GM12872 (cell line): ENCODE data around the gene WRNIP1.

ENCODE experiments used
- TF ChIP-seq, protein P1 (sequence below): IDR thresholded peaks from 3 replicates; pipeline ENCODE4 v1.5.1; 2011; ENCODE audit warnings: low read depth, mild to moderate bottlenecking, low read length, moderate library complexity; ENCODE audit not compliant: insufficient read depth

Gene WRNIP1

DNA sequence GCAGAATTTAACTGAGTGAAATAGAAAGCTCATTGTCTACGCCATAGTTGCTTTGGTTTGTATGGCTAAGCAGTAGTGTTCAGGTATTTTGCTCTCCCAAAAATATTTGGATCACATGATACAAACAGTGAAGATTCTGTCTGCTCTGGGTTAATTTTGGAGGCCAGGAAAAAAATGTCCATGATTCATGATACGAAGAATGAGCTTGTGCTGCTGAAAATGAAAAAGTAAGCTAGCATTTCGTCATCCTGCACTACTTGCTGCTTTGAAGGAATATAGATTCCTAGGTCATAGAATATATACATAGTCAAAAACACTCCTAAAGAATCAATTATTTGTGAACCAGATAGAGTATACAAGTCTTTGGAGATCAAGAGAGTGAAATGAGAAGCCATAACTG is 8.3 kb downstream of the WRNIP1 start:
- TF ChIP-seq, protein P1, sequence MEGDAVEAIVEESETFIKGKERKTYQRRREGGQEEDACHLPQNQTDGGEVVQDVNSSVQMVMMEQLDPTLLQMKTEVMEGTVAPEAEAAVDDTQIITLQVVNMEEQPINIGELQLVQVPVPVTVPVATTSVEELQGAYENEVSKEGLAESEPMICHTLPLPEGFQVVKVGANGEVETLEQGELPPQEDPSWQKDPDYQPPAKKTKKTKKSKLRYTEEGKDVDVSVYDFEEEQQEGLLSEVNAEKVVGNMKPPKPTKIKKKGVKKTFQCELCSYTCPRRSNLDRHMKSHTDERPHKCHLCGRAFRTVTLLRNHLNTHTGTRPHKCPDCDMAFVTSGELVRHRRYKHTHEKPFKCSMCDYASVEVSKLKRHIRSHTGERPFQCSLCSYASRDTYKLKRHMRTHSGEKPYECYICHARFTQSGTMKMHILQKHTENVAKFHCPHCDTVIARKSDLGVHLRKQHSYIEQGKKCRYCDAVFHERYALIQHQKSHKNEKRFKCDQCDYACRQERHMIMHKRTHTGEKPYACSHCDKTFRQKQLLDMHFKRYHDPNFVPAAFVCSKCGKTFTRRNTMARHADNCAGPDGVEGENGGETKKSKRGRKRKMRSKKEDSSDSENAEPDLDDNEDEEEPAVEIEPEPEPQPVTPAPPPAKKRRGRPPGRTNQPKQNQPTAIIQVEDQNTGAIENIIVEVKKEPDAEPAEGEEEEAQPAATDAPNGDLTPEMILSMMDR: no peak

DNA sequence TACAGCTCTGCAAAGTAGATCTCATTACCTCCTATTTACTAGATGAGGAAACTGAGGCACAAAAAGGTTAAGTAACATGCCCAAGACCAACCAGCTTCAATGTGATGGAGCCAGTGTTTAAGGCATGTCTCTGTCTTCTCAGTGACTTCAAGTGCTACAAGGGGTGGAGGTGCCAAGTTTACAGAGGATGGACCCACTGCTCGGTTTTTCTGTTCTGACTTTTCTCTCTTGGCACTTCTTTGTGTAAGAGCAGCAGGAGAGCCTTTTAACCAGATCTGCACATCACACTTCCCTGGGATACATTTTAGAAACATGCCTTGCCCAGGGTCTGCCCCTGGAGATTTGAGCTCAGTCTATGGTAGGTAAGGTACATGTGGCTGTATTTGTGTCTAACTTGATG is 9.8 kb downstream of the WRNIP1 start:
- TF ChIP-seq, protein P1: no peak

DNA sequence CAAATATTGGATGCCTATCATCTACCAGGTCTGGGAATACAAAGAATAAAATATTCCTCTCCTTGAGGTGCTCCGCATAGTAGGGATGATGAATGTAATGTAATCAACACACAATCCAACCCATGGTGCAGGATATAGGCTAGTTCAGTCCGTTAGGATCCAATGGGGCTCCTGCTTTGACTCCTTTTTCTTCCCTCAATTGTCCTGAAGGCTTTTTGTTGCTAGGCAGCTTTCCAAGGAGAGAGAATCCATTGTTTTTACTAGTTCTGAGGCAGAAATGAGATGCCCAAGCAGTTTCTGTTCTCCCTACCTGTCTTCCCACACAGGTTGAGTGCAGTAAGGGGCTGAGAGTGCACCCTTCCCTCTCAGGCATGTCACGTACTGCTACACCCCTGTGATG is 12.1 kb downstream of the WRNIP1 start:
- TF ChIP-seq, protein P1: no peak

DNA sequence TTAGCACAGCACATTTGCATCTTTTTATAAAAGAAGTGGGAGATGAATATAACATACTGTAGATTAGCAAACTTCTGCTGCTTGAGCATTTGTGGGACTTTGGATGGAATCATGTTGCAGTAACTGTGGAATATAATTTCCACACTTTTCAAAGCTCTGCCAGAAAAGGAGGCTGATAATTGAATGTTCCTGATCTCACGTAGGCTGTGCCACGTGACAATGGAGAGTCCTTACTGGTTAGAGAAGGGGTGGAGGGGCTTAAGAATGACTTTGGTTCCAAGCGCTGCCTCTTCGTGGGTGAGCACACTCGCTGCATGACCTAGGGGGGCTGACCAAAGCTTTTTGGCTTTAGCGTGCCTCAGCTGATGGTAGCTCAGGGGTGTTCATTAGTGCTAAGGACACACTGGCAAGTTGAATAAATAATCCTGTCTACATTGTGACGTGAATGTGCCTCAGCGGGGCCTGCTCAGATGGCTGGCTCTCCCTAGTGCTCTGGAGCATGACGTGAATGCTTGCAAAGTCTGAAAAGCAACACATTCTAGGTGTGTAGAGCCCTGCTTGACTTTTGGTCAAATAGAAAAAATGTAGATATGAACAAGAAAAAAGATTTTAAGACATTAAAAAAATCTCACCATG is 15.0 kb downstream of the WRNIP1 start:
- TF ChIP-seq, protein P1: no peak

DNA sequence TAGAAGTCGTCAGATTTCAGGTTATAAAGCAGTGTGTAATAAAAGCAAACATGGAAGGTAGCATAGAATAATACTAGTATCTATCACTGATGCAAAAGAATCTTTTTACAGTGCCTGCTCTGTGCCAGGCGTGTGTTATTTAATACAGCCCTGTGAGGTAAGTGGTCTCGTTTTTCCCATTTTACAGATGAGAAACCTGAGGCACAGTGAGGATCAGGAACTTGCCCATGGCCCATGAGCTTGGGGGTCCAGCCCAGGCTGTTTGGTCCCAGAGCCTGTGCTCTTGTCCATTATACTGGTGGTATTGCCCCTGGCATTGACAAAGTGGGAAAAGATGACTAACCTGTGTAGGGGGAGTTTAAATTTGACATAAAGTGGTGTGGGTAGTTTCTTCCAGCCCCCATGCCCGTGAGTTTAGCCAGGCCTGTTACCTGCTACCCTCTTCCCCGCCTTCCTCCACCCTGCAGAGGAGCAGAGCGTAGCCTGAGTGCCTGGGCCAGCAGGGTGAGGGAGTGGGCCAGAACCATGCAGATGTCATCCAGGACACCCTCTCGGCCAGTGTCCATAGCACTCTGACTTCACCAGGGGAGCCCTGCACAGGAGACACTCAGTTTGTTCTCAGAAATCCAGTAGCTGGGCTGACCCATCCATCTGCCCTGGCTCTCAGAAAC is 16.6 kb downstream of the WRNIP1 start:
- TF ChIP-seq, protein P1: no peak

DNA sequence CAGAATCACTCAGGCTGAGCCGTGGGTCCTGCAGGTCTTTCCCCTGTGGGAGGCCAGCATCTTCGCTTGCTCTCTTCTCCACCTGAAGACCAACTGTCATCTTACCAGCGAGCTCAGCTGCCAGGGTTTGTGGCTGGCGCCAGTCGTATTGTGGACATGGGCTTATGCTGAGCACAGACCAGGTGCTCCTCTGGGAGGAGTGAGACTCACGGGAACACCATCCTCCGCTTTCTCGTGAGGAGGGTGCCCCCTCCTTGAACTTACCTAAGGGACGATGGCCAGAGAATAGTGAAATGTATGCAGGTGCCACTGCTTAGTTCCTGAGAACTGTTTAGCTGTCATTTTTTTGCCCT is 17.1 kb downstream of the WRNIP1 start:
- TF ChIP-seq, protein P1: no peak

DNA sequence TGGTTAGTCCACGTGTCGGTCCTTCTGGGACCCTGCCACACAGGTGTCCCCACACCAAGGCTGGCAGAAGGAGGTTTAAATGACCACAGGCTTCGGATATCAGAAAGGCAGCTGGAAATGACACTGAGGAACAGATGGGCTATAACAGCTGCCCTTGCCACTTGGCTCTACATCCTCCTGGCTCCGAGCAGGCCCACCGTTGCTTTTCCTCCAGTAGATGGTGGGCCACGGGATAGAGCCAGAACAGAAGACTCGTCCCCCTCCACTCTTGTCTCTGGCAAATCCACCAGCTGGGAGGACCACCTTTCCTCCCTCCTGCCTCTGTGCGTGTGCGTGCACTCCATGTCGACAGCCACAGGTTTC is 17.6 kb downstream of the WRNIP1 start:
- TF ChIP-seq, protein P1: no peak
